Fibroblast of skin of scalp (primary cell): ENCODE data around the gene SUGP1.
A peak's percentile ranks its signal among the peaks of the same experiment; 100 is the strongest.
"Not testable (repeated sequence)": the region's sequence is repeated elsewhere in the genome, so short reads cannot be mapped to it uniquely, and the experiment has no call there.

Experiments
- DNase-seq: peaks from one replicate; pipeline ENCODE4 v3.0.0-alpha.2; 2013

Gene SUGP1

DNA sequence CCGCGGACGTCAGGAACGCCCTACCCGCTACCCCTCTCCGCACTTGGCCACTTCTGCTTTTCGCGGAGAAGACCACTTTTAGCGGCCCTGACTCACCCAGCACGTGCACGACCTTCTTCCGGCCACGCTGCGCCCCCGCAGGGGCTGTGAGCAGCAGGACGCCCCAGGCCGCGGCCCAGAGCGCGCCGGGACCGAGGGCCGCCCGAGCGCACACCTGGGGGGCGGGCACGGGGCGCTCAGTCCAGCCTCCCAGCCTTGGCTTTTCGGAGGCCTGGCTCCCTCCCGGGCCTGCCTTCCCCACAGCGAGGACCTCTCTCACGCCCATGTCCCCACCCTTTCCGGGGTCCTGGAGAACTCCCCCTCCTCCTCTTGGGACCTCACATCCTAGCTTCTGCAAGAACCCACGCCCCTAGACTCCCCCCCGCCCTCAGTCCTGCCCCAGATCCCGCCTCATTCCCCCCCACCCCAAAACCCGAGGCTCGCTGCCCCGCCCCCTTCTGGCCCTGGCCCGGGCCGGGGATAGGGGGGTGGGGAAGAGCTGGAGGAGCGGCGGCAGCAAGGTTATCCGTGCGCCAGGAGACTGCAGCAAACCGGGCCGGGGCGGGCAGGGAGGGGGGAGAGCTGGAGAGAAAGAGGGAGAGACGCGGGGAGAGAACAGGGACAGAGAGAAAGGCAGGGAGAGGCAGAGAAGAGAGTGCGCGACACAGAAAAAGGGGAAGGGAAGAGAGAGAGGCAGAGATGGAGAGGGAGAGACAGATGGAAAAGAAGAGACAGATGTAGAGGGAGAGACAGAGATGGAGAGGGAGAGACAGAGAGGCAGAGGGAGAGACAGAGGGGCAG, 58.7 kb downstream of the SUGP1 start:
- no peak for DNase-seq

- DNase-seq = no peak
Observed at GRCh38 chr19:19260417-19261214, 59.7 kb downstream of the SUGP1 start.

- DNase-seq = peak; percentile 22
Observed at GRCh38 chr19:19259741-19260140, 60.6 kb downstream of the SUGP1 start.

GRCh38 chr19:19258589-19259338, 61.5 kb downstream of the SUGP1 start:
- no peak for DNase-seq

GRCh38 chr19:19257836-19258588, 62.3 kb downstream of the SUGP1 start:
- no peak for DNase-seq

DNA sequence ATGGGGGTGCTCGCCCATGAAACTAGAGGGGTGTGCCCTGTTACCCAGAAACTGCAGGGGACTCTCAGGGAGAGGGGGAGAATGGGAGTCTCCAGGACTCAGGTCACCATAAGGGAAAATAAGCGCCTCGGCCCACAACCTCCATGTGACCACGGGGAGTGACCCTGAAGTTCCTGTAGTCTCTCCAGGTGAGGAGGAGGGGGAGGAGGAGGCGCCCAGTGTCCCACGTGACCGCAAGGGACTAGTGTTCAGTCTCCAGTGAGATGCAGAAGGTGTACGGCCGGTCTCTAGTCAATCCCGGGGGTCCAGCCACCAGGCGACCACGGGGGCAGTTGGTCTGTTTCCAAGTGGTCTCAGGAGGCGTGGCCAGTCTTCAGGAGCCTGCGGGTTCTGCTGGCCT, 63.2 kb downstream of the SUGP1 start:
- no peak for DNase-seq

- DNase-seq = no peak
Observed at GRCh38 chr19:19256072-19256969, 64.0 kb downstream of the SUGP1 start.

- not testable (repeated sequence) for DNase-seq
Observed at GRCh38 chr19:19253409-19253808, 66.9 kb downstream of the SUGP1 start.

- no peak for DNase-seq
Observed at GRCh38 chr19:19250196-19250801, 70.0 kb downstream of the SUGP1 start.

DNA sequence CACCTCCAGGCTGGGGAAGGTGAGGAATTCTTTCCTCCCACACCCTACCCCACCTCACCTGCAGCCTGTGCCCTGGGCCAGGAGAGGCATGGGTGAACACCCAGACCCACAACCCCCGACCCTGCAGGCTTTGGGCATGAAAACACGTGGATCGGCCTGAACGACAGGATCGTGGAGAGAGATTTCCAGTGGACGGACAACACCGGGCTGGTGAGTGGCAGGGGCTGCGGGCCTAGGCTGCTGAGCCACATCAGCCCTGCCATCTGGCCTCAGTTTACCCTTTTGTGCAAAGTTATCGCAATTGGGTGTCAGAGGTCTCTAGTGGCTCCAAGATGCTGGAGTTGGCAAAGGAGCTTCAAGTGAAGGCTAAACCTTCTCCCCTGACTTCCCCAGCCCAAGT, 79.8 kb downstream of the SUGP1 start:
- no peak for DNase-seq

GRCh38 chr19:19239675-19240074, 80.6 kb downstream of the SUGP1 start:
- DNase-seq = no peak

DNA sequence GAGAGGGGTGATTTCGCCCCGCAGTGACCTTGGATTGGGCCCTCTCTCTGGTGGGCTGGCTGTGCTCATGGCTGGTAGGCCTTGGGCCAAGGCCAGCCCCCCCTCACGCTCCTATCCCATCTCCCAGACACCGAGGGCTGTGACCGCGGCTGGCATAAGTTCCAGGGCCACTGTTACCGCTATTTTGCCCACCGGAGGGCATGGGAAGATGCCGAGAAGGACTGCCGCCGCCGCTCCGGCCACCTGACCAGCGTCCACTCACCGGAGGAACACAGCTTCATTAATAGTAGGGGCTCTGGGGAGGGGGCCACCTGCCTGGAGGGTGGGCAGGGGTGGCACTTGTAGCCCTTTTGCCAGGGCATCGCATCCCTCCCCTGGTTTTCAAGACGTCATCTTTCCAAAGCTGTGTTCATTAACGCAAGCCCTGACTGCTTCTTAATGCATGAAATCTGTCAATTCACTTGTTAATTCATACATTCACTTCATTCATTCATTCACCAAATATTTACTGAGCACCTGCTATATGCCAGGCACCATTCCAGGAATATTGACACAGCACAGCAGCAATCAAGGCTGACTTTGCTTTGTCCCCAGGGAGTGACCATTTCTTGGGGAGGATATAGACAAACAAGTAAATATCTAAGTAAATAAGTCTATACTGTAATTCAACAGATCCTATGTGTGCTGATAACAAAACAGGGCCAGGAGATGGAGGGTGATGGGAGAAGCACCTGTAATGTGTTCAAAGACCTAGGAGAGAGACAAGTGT, 82.0 kb downstream of the SUGP1 start:
- DNase-seq = no peak

DNA sequence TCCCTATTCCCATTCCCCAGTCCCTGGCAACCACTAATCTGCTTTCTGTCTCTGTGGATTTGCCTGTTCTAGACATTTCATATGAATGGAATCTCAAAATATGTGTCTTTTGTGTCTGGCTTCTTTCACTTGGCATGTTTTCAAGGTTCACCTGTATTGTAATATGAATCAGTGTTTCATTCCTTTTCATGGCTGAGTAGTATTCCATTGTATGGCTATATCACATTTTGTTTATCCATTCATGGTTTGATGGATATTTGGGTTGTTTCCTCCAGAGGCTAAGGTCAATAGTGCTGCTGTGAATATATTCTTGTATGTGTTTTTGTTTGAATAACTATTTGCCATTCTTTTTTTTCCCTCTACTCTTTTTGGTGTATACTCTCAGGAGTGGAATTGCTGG, 84.1 kb downstream of the SUGP1 start:
- no peak for DNase-seq

- DNase-seq = no peak
Observed at GRCh38 chr19:19234220-19234816, 86.0 kb downstream of the SUGP1 start.

DNA sequence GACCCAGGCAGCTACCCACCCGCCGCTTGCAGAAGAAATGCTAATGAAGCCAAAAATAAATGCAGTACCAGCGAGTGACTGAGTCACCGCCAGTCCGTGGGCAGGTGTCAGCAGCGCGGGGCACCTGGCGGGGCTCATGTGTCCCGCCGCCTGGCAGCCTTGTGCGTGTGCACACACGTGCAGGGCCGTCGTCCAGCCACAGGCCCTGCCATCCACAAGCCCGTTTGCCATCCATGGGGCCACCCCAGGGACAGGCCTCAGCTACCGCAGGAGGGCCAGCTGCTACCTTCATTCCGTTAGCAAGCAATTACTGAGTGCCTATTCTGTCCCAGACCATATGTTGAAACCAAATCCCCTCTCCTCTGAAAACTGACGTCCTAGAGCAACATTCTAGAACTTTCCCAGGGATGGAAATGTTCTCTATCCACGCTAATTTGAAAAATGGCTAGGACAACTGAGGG, 88.0 kb downstream of the SUGP1 start:
- no peak for DNase-seq

- DNase-seq = no peak
Observed at GRCh38 chr19:19230999-19231398, 89.3 kb downstream of the SUGP1 start.

- DNase-seq = no peak
Observed at GRCh38 chr19:19229701-19230100, 90.6 kb downstream of the SUGP1 start.

DNA sequence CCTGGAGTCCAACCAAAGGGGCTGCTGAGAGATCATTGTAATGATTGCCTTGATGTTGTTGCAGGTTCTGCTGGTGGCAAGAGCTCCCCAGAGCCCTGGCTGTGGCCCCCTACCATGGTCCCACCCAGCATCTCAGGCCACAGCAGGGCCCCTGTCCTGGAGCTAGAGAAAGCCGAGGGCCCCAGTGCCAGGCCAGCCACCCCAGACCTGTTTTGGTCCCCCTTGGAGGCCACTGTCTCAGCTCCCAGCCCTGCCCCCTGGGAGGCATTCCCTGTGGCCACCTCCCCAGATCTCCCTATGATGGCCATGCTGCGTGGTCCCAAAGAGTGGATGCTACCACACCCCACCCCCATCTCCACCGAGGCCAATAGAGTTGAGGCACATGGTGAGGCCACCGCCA, 93.1 kb downstream of the SUGP1 start:
- no peak for DNase-seq

- DNase-seq = no peak
Observed at GRCh38 chr19:19226663-19227062, 93.6 kb downstream of the SUGP1 start.

GRCh38 chr19:19226204-19226603, 94.1 kb downstream of the SUGP1 start:
- DNase-seq = no peak
